Heart left ventricle (tissue), 13 donors: ENCODE data around the gene GPX5.

Source experiments
- CTCF ChIP-seq, 12 donors: fragments of 200-600 bp; sonication (generic) in 4 of 12; IDR thresholded peaks; one replicate each; pipeline versions ENCODE4 v1.5.0 to v1.8.0; 2018 to 2022; ENCODE audit warnings: antibody characterized with exemption in 12 of 12, mild to moderate bottlenecking in 5 of 12
- POLR2A ChIP-seq, 2 donors: fragments of 450-650 bp; IDR thresholded peaks; one replicate each; pipeline ENCODE4 v1.6.1; 2017; ENCODE audit warnings: antibody characterized with exemption in 2 of 2, mild to moderate bottlenecking in 2 of 2, moderate library complexity in 2 of 2
- donor health status: ischemic (EF 13 %, LVEDD 7.1; RV severe dilation, severe dysfunction).
- donor health status: DM: no; HTN: yes; CAD: no.
- donor health status: DM: no; HTN: no; CAD: no.
- donor health status: ischemic (EF 25% LVEDD 6.9; RV normal size, moderate dysfunction).
- donor health status: ischemic (EF 25% LVEDD 5.7; RV mildly dilated, moderate dysfunction).
- donor health status: ischemic (EF 35%, LVEDD 5.7; RV mildly dilated, moderate dysfunction).
- donor health status: nonischemic (EF 11% LVEDD 7.7; RV severe dilation, severe dysfunction).
- donor health status: DM: yes; HTN: yes; CAD: no.
- donor health status: PGD.
- donor health status: ischemic (EF 29% LVEDD 5.4; RV normal size, mild dysfunction).
- donor health status: nonischemic (EF 23%, LVEDD 6.1; RV moderate dilation, normal function).

GRCh38 chr6:28530777-28531176 is 5.1 kb downstream of the GPX5 start:
- TF ChIP-seq CTCF (IDR thresholded peaks at IDR 0.05) (no peak), POLR2A (IDR thresholded peaks at IDR 0.05) (no peak)
